ENCODE measurements around the gene MNAT1.

DNA sequence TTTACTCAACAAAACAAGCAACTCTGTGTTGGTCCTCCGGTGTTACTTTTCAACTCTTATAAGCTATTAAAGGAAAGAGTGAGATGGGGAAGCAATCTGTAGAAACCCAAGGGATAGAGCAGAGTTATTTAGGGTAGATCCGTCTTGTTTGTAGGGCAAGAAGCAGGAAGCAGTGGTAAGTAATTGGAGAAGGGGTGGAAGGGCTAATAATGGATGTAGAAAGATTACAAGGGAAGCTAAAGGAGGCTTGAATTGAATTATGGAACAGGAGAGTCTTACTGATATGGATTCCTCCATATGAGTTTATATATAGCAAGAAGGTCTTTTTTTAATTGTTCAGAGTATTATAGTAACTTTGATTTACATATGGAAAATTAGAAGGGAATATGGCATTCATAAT, 72.7 kb downstream of the MNAT1 start:
- TF ChIP-seq, protein P1, sequence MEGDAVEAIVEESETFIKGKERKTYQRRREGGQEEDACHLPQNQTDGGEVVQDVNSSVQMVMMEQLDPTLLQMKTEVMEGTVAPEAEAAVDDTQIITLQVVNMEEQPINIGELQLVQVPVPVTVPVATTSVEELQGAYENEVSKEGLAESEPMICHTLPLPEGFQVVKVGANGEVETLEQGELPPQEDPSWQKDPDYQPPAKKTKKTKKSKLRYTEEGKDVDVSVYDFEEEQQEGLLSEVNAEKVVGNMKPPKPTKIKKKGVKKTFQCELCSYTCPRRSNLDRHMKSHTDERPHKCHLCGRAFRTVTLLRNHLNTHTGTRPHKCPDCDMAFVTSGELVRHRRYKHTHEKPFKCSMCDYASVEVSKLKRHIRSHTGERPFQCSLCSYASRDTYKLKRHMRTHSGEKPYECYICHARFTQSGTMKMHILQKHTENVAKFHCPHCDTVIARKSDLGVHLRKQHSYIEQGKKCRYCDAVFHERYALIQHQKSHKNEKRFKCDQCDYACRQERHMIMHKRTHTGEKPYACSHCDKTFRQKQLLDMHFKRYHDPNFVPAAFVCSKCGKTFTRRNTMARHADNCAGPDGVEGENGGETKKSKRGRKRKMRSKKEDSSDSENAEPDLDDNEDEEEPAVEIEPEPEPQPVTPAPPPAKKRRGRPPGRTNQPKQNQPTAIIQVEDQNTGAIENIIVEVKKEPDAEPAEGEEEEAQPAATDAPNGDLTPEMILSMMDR (IDR thresholded peaks at IDR 0.05): no peak
- TF ChIP-seq POLR2A (IDR thresholded peaks at IDR 0.05): no peak

Data from testis (tissue), 2 donors.